CD4-positive, alpha-beta T cell (primary cell): ENCODE results near the gene PSMB3. TPM values are rescaled to one million over a fixed set of nuclear protein-coding genes. Genes with fewer than 3 reads are reported as not detected.

Experiments used
- ATAC-seq: fragments of 200-7000 bp; cut with Tn5 transposase; one replicate; pipeline ENCODE4 v1.10.0; 2022; ENCODE audit warnings: mild to moderate bottlenecking; ENCODE audit not compliant: poor library complexity
- CTCF ChIA-PET: fragments of 350-600 bp; sonication (Branson Sonifier 250); formaldehyde crosslinking; loops from one replicate; lab custom pipeline; 2021; ENCODE audit warnings: antibody characterized with exemption, inconsistent platforms; lab: Charles Lee
- POLR2A ChIA-PET: fragments of 350-600 bp; sonication (Branson Sonifier 250); formaldehyde crosslinking; loops from one replicate; lab custom pipeline; 2021; ENCODE audit warnings: antibody characterized with exemption, inconsistent platforms; lab: Charles Lee
- DNase-seq, 14 experiments: peaks; one replicate each; pipeline ENCODE4 v3.0.0-alpha.2; 2013 to 2020; ENCODE audit warnings: mixed read lengths in 2 of 14
- H3K27ac ChIP-seq, 2 donors: one replicate each; pipeline versions ENCODE4 v1.5.1 to v1.7.0; 2013; ENCODE audit warnings: low read length in 2 of 2, low read depth in 1 of 2, mild to moderate bottlenecking in 1 of 2
- H3K27me3 ChIP-seq, 2 experiments: 1 replicate in 1 of 2; 2 replicates in 1 of 2; pipeline versions ENCODE4 v1.6.1 to v1.7.0; 2013; ENCODE audit warnings: low read length in 2 of 2, control low read depth in 1 of 2, mild to moderate bottlenecking in 1 of 2, moderate library complexity in 1 of 2; ENCODE audit not compliant: insufficient read depth in 2 of 2, control insufficient read depth in 1 of 2
- H3K36me3 ChIP-seq: one replicate; pipeline ENCODE4 v1.6.1; 2013; ENCODE audit warnings: low read length, control low read depth; ENCODE audit not compliant: insufficient read depth
- H3K4me1 ChIP-seq: one replicate; pipeline ENCODE4 v1.6.1; 2013; ENCODE audit warnings: low read length, control low read depth; ENCODE audit not compliant: insufficient read depth
- H3K4me3 ChIP-seq: one replicate; pipeline ENCODE4 v1.5.1; 2013; ENCODE audit warnings: mild to moderate bottlenecking, low read length, moderate library complexity
- H3K9me3 ChIP-seq, 2 experiments: 1 replicate in 1 of 2; 2 replicates in 1 of 2; pipeline versions ENCODE4 v1.6.1 to v1.7.0; 2013; ENCODE audit warnings: low read length in 2 of 2, mild to moderate bottlenecking in 2 of 2, control low read depth in 1 of 2, moderate library complexity in 1 of 2; ENCODE audit not compliant: control insufficient read depth in 1 of 2, insufficient read depth in 1 of 2
- H3K27ac Mint-ChIP-seq: one replicate; pipeline ENCODE4 v1.8.0; 2020; ENCODE audit warnings: mixed read lengths
- H3K27me3 Mint-ChIP-seq: one replicate; pipeline ENCODE4 v1.8.0; 2021; ENCODE audit warnings: mixed read lengths
- H3K36me3 Mint-ChIP-seq: one replicate; pipeline ENCODE4 v1.8.0; 2021; ENCODE audit warnings: low read depth, mixed read lengths
- H3K4me1 Mint-ChIP-seq: one replicate; pipeline ENCODE4 v1.8.0; 2021; ENCODE audit warnings: low read depth, mixed read lengths
- H3K4me3 Mint-ChIP-seq: one replicate; pipeline ENCODE4 v1.8.0; 2020; ENCODE audit warnings: mild to moderate bottlenecking, mixed read lengths
- H3K9me3 Mint-ChIP-seq: one replicate; pipeline ENCODE4 v1.8.0; 2020; ENCODE audit warnings: mixed read lengths
- CTCF ChIP-seq: fragments of 200-600 bp; IDR thresholded peaks from one replicate; pipeline ENCODE4 v1.8.0; 2022; ENCODE audit warnings: antibody characterized with exemption, mild to moderate bottlenecking
- intact Hi-C, 2 experiments: fragments of 100-400 bp; cut with DNase I in 1 of 2; cut with micrococcal nuclease in 1 of 2; formaldehyde crosslinking; loops; one replicate each; pipeline versions ENCODE4 v1.15.1 to v1.9.0; 2023 to 2025; cut with DNase I, micrococcal nuclease
- total RNA-seq, 174 experiments: library from RNA in 2 of 174; stranded (reverse) in 2 of 174; gene quantifications; one replicate each; pipeline ENCODE4 v1.2.3 and lab custom pipeline; 2021 to 2026

Gene PSMB3
- total RNA-seq, 2 experiments from 2014 or later: 46.6 to 55.0 TPM

GRCh38 chr17:38709104-38709820, 43.3 kb upstream of the PSMB3 start:
- DNase-seq (no peak), ATAC-seq (no peak)
- Mint-ChIP-seq H3K9me3 (no peaks in the 10 kb centered on the region), H3K27ac (peak overlapping the region; percentile 58), H3K27me3 (no peaks in the 10 kb centered on the region), H3K4me1 (peaks cover 55% of the 10 kb centered on the region), H3K4me3 (no peak overlapping the region), H3K36me3 (peaks cover 90% of the 10 kb centered on the region)
- H3K9me3 ChIP-seq: no peaks in the 10 kb centered on the region
- intact Hi-C loops: no loop called here
- POLR2A ChIA-PET: interaction anchor here (2.4 kb wide), 1 partner anchor 19 kb away, joined by 17 read pairs; no protein-coding TSS in a partner anchor
- no peak for TF ChIP-seq CTCF
- no peak overlapping the region for H3K4me3 ChIP-seq
- H3K4me1 ChIP-seq: peaks cover 74% of the 10 kb centered on the region
- H3K27me3 ChIP-seq: no peaks in the 10 kb centered on the region
- no peak overlapping the region for H3K27ac ChIP-seq
- CTCF ChIA-PET: interaction anchor here (1.7 kb wide), 1 partner anchor 26 kb away, joined by 4 read pairs; no protein-coding TSS in a partner anchor
- peaks cover 66% of the 10 kb centered on the region for H3K36me3 ChIP-seq

- TF ChIP-seq CTCF: no peak
- no peaks in the 10 kb centered on the region for H3K9me3 ChIP-seq
- H3K27ac ChIP-seq: no peak overlapping the region
- Mint-ChIP-seq H3K27ac (peak overlapping the region; percentile 58), H3K9me3 (no peaks in the 10 kb centered on the region), H3K27me3 (no peaks in the 10 kb centered on the region), H3K4me1 (peaks cover 52% of the 10 kb centered on the region), H3K36me3 (peaks cover 90% of the 10 kb centered on the region), H3K4me3 (peak overlapping the region; percentile 35)
- DNase-seq (no peak), ATAC-seq (no peak)
- POLR2A ChIA-PET: interaction anchor here (2.4 kb wide), 1 partner anchor 18 kb away, joined by 17 read pairs; no protein-coding TSS in a partner anchor
- H3K27me3 ChIP-seq: no peaks in the 10 kb centered on the region
- CTCF ChIA-PET: interaction anchor here (0.5 kb wide), 1 partner anchor 23 kb away, joined by 3 read pairs; no protein-coding TSS in a partner anchor
- intact Hi-C loops: no loop called here
- no peak overlapping the region for H3K4me3 ChIP-seq
- peaks cover 72% of the 10 kb centered on the region for H3K36me3 ChIP-seq
- H3K4me1 ChIP-seq: peaks cover 70% of the 10 kb centered on the region
Observed at GRCh38 chr17:38709864-38710603, 42.5 kb upstream of the PSMB3 start.

- ChIA-PET POLR2A (interaction anchor here (0.9 to 2.4 kb wide), 2 partner anchors 9 to 17 kb away, joined by 3 to 17 read pairs; no protein-coding TSS in a partner anchor), CTCF (no interaction called here)
- no peak overlapping the region for H3K4me3 ChIP-seq
- H3K27ac ChIP-seq: no peak overlapping the region
- no peaks in the 10 kb centered on the region for H3K9me3 ChIP-seq
- Mint-ChIP-seq H3K36me3 (peaks cover 95% of the 10 kb centered on the region), H3K4me1 (peaks cover 52% of the 10 kb centered on the region), H3K27ac (peak overlapping the region; percentile 50), H3K4me3 (no peak overlapping the region), H3K27me3 (no peaks in the 10 kb centered on the region), H3K9me3 (no peaks in the 10 kb centered on the region)
- H3K4me1 ChIP-seq: peaks cover 70% of the 10 kb centered on the region
- DNase-seq: no peak
- no peaks in the 10 kb centered on the region for H3K27me3 ChIP-seq
- TF ChIP-seq CTCF: no peak
- intact Hi-C loops: no loop called here
- H3K36me3 ChIP-seq: peaks cover 78% of the 10 kb centered on the region
- ATAC-seq: no peak
Observed at GRCh38 chr17:38710604-38710962, 42.0 kb upstream of the PSMB3 start.
